CD4-positive, alpha-beta memory T cell (primary cell): ENCODE data around the gene C1GALT1C1L. TPM values are rescaled to one million over a fixed set of nuclear protein-coding genes. Genes with fewer than 3 reads are reported as not detected.
"Not testable (repeated sequence)": the region's sequence is repeated elsewhere in the genome, so short reads cannot be mapped to it uniquely, and the experiment has no call there.

Source experiments
- CTCF ChIA-PET: fragments of 350-600 bp; sonication (Branson Sonifier 250); formaldehyde crosslinking; loops from one replicate; lab custom pipeline; 2021; ENCODE audit warnings: inconsistent platforms; ENCODE audit not compliant: partially characterized antibody; lab: Charles Lee
- POLR2A ChIA-PET: fragments of 350-600 bp; sonication (Branson Sonifier 250); formaldehyde crosslinking; loops from one replicate; lab custom pipeline; 2021; ENCODE audit not compliant: partially characterized antibody; lab: Charles Lee
- DNase-seq, 5 donors: peaks; one replicate each; pipeline versions ENCODE4 v3.0.0 to v3.0.0-alpha.2; 2020 to 2022; ENCODE audit warnings: mixed read lengths in 1 of 5
- H3K27ac ChIP-seq: one replicate; pipeline ENCODE4 v1.7.0; 2013; ENCODE audit warnings: low read depth, low read length
- H3K27me3 ChIP-seq: 2 replicates; pipeline ENCODE4 v1.7.0; 2013; ENCODE audit warnings: mild to moderate bottlenecking, low read length, moderate library complexity; ENCODE audit not compliant: insufficient read depth
- H3K36me3 ChIP-seq: 2 replicates; pipeline ENCODE4 v1.7.0; 2013; ENCODE audit warnings: mild to moderate bottlenecking, low read length, moderate library complexity; ENCODE audit not compliant: insufficient read depth
- H3K4me1 ChIP-seq: 2 replicates; pipeline ENCODE4 v1.7.0; 2013; ENCODE audit warnings: mild to moderate bottlenecking, low read length, moderate library complexity; ENCODE audit not compliant: insufficient read depth
- H3K4me3 ChIP-seq, 2 donors: one replicate each; pipeline ENCODE4 v1.7.0; 2013; ENCODE audit warnings: low read length in 2 of 2, mild to moderate bottlenecking in 1 of 2
- H3K9me3 ChIP-seq, 2 donors: one replicate each; pipeline ENCODE4 v1.7.0; 2013; ENCODE audit warnings: low read length in 2 of 2, control low read depth in 1 of 2; ENCODE audit not compliant: control insufficient read depth in 1 of 2
- H3K27ac Mint-ChIP-seq, 7 donors: one replicate each; pipeline ENCODE4 v1.8.0; 2020 to 2021; ENCODE audit warnings: mixed read lengths in 7 of 7, mild to moderate bottlenecking in 6 of 7, inconsistent platforms in 3 of 7, moderate library complexity in 3 of 7
- H3K27me3 Mint-ChIP-seq, 2 donors: one replicate each; pipeline ENCODE4 v1.8.0; 2020 to 2021; ENCODE audit warnings: mixed read lengths in 2 of 2
- H3K36me3 Mint-ChIP-seq, 2 donors: one replicate each; pipeline ENCODE4 v1.8.0; 2020 to 2021; ENCODE audit warnings: mixed read lengths in 2 of 2, inconsistent platforms in 1 of 2, mild to moderate bottlenecking in 1 of 2
- H3K4me1 Mint-ChIP-seq, 4 donors: one replicate each; pipeline ENCODE4 v1.8.0; 2020 to 2021; ENCODE audit warnings: mixed read lengths in 4 of 4, mild to moderate bottlenecking in 1 of 4
- H3K4me3 Mint-ChIP-seq, 8 donors: one replicate each; pipeline ENCODE4 v1.8.0; 2020 to 2021; ENCODE audit warnings: mixed read lengths in 8 of 8, mild to moderate bottlenecking in 7 of 8, moderate library complexity in 6 of 8, inconsistent platforms in 3 of 8
- H3K9me3 Mint-ChIP-seq, 8 donors: one replicate each; pipeline ENCODE4 v1.8.0; 2020 to 2021; ENCODE audit warnings: mixed read lengths in 8 of 8, mild to moderate bottlenecking in 5 of 8, inconsistent platforms in 3 of 8, moderate library complexity in 1 of 8
- intact Hi-C: fragments of 100-400 bp; cut with micrococcal nuclease; formaldehyde crosslinking; loops from one replicate; pipeline ENCODE4 v1.15.1; 2023
- polyA plus RNA-seq, 2 donors: library from polyadenylated mRNA; unstranded; fragments of 300-500 nt; fragmentation: Illumina TruSeq; gene quantifications; one replicate each; pipeline ENCODE4 v1.2.3, GENCODE V29; 2021
- total RNA-seq, 2 experiments: library from RNA; stranded (reverse); gene quantifications; one replicate each; pipeline ENCODE4 v1.2.3, GENCODE V29; 2021

Gene C1GALT1C1L
- total and polyA plus RNA-seq, 4 experiments from 2014 or later: not detected

GRCh38 chr2:43698140-43698539 lies 21.9 kb upstream of the C1GALT1C1L start:
- H3K36me3 Mint-ChIP-seq, DNase-seq, H3K27me3 ChIP-seq, intact Hi-C loops, H3K4me3 ChIP-seq, H3K4me3 Mint-ChIP-seq, H3K36me3 ChIP-seq, H3K4me1 ChIP-seq, H3K27ac Mint-ChIP-seq, H3K9me3 Mint-ChIP-seq, H3K27ac ChIP-seq, H3K4me1 Mint-ChIP-seq, H3K27me3 Mint-ChIP-seq, CTCF ChIA-PET, H3K9me3 ChIP-seq, POLR2A ChIA-PET: not testable (repeated sequence)

DNA sequence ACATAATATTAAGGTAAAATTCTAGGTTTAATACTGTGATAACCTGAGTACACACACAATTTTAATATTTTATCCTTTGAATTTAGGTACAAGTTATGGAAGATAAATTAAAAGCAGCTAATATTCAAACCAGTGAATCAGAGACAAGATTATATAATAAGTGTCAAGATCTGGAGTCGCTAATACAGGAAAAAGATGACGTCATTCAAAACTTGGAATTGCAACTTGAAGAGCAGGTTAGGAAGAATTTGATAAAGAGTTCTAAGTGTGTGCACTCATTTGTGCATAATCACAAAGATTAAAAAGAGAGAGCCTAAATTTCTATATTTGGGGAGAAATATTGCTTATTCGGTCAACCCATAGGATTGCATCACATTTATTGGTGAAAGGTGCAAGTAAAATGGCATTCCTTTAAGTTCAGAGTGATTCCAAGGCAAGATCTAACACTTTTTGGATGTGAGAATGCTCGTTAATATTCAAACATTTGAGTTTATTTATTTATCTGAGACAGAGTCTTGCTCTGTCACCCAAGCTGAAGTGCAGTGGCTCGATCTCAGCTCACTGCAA lies 16.3 kb upstream of the C1GALT1C1L start:
- H3K36me3 ChIP-seq: no peaks in the 10 kb centered on the region
- H3K27me3 ChIP-seq: no peaks in the 10 kb centered on the region
- no peak overlapping the region for H3K4me3 ChIP-seq
- no peak overlapping the region for H3K27ac ChIP-seq
- ChIA-PET POLR2A (no interaction called here), CTCF (no interaction called here)
- Mint-ChIP-seq H3K27ac (no peak overlapping the region), H3K4me3 (no peak overlapping the region), H3K9me3 (peaks cover 0 to 2% (median 0%) of the 10 kb centered on the region in 8 donors), H3K27me3 (peaks cover 4 to 10% of the 10 kb centered on the region in 2 donors), H3K4me1 (no peaks in the 10 kb centered on the region), H3K36me3 (no peaks in the 10 kb centered on the region)
- H3K4me1 ChIP-seq: no peaks in the 10 kb centered on the region
- intact Hi-C loops: no loop called here
- DNase-seq: no peak
- no peaks in the 10 kb centered on the region for H3K9me3 ChIP-seq

DNA sequence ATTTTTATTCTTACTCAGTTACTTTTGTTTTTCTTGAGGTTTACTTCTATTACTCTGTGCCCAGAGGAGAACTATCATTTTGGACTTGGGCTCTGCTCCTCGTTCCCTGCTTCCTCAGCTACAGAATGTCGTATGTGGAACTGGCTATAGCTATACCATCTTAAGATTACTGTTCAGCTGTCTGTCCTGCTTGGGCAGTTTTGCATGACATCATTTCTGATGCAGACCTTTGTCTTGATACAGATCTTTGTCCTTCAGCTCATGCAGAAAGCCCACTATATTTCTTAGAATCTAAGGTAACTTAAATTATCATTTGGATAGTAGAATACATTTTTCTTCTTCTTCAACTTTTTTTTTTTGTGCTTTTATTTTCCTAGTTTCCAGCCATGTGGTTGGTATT lies 13.8 kb upstream of the C1GALT1C1L start:
- Histone ChIP-seq H3K27ac (no peak overlapping the region), H3K9me3 (no peaks in the 10 kb centered on the region), H3K36me3 (no peaks in the 10 kb centered on the region), H3K4me3 (no peak overlapping the region), H3K27me3 (no peaks in the 10 kb centered on the region), H3K4me1 (no peaks in the 10 kb centered on the region)
- Mint-ChIP-seq H3K4me3 (no peak overlapping the region), H3K9me3 (peaks cover 0 to 2% (median 0%) of the 10 kb centered on the region in 8 donors), H3K4me1 (no peaks in the 10 kb centered on the region), H3K36me3 (no peaks in the 10 kb centered on the region), H3K27me3 (peaks cover 4 to 8% of the 10 kb centered on the region in 2 donors), H3K27ac (no peak overlapping the region)
- CTCF ChIA-PET: no interaction called here
- DNase-seq: no peak
- POLR2A ChIA-PET: no interaction called here
- intact Hi-C loops: no loop called here

- H3K36me3 Mint-ChIP-seq: no peaks in the 10 kb centered on the region
- POLR2A ChIA-PET: no interaction called here
- DNase-seq: no peak
- intact Hi-C loops: no loop called here
- Histone ChIP-seq H3K27me3 (no peaks in the 10 kb centered on the region), H3K4me1 (no peaks in the 10 kb centered on the region), H3K9me3 (no peaks in the 10 kb centered on the region), H3K27ac (no peak overlapping the region), H3K4me3 (no peak overlapping the region), H3K36me3 (no peaks in the 10 kb centered on the region)
- H3K4me3 Mint-ChIP-seq: no peak overlapping the region
- H3K4me1 Mint-ChIP-seq: no peaks in the 10 kb centered on the region
- CTCF ChIA-PET: interaction anchor here (0.6 kb wide), 1 partner anchor 905 kb away, joined by 3 read pairs; no protein-coding TSS in a partner anchor
- H3K27me3 Mint-ChIP-seq: peaks cover 4 to 15% of the 10 kb centered on the region in 2 donors
- H3K9me3 Mint-ChIP-seq: peaks cover 0 to 2% (median 0%) of the 10 kb centered on the region in 8 donors
- no peak overlapping the region for H3K27ac Mint-ChIP-seq
Measured at GRCh38 chr2:43685357-43685756, 9.1 kb upstream of the C1GALT1C1L start.

DNA sequence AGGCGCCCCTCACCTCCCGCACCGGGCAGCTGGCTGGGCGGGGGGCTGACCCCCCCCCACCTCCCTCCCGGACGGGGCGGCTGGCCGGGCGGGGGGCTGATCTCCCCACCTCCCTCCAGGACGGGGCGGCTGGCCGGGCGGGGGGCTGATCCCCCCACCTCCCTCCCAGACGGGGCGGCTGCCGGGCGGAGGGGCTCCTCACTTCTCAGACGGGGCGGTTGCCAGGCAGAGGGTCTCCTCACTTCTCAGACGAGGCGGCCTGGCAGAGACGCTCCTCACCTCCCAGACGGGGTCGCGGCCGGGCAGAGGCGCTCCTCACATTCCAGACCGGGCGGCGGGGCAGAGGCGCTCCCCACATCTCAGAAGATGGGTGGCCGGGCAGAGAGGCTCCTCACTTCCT lies 1.6 kb upstream of the C1GALT1C1L start:
- intact Hi-C loops, DNase-seq, POLR2A ChIA-PET, H3K27ac ChIP-seq, CTCF ChIA-PET, H3K4me1 ChIP-seq, H3K27ac Mint-ChIP-seq, H3K4me3 ChIP-seq, H3K36me3 Mint-ChIP-seq, H3K9me3 ChIP-seq, H3K27me3 ChIP-seq, H3K4me1 Mint-ChIP-seq, H3K4me3 Mint-ChIP-seq, H3K36me3 ChIP-seq: not testable (repeated sequence)
- Mint-ChIP-seq H3K9me3 (peaks cover 0 to 10% (median 2%) of the 10 kb centered on the region in 8 donors), H3K27me3 (peaks cover 13 to 22% of the 10 kb centered on the region in 2 donors)

- no peak overlapping the region for H3K4me3 ChIP-seq
- POLR2A ChIA-PET: no interaction called here
- H3K4me3 Mint-ChIP-seq: peak overlapping the region in 6 of 8 donors; percentile 1 to 75 (median 52)
Measured at GRCh38 chr2:43675646-43676321, 445 bp downstream of the C1GALT1C1L start.

DNA sequence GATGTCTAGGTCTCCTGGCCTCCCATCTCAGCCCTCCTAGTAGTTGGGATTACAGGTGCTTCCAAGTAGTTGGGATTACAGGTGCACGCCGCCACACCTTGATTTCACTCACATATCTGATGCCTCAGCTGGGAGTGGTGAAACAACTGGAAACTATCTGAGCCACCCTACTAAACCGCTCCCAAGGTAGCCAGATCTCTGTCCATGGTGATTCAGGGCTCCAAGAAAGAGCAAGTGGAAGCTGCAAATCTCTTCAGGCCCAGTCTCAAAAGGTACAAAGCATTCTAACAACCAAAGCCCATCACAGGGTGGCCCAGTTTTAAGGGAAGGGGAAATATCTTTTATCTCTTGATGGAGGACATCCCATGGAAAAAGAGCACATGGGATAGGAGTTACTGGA lies 19.0 kb downstream of the C1GALT1C1L start:
- H3K27ac Mint-ChIP-seq: no peak overlapping the region
- peaks cover 5 to 10% of the 10 kb centered on the region in 2 donors for H3K27me3 Mint-ChIP-seq
- H3K36me3 ChIP-seq: no peaks in the 10 kb centered on the region
- DNase-seq: no peak
- H3K27ac ChIP-seq: no peak overlapping the region
- peaks cover 0 to 4% (median under 1%) of the 10 kb centered on the region in 8 donors for H3K9me3 Mint-ChIP-seq
- no peaks in the 10 kb centered on the region for H3K36me3 Mint-ChIP-seq
- CTCF ChIA-PET: no interaction called here
- intact Hi-C loops: no loop called here
- no peak overlapping the region for H3K4me3 Mint-ChIP-seq
- H3K9me3 ChIP-seq: no peaks in the 10 kb centered on the region
- H3K4me1 Mint-ChIP-seq: no peaks in the 10 kb centered on the region
- no peak overlapping the region for H3K4me3 ChIP-seq
- POLR2A ChIA-PET: no interaction called here
- no peaks in the 10 kb centered on the region for H3K4me1 ChIP-seq
- H3K27me3 ChIP-seq: no peaks in the 10 kb centered on the region

More at GRCh38 chr2:43675646-43676321, 445 bp downstream of the C1GALT1C1L start:
- Histone ChIP-seq H3K36me3 (no peaks in the 10 kb centered on the region), H3K4me1 (no peaks in the 10 kb centered on the region), H3K27ac (no peak overlapping the region), H3K27me3 (no peaks in the 10 kb centered on the region), H3K9me3 (no peaks in the 10 kb centered on the region)
- intact Hi-C loops: no loop called here
- Mint-ChIP-seq H3K9me3 (peaks cover 0 to 20% (median 17%) of the 10 kb centered on the region in 8 donors), H3K4me1 (peaks cover 0 to 5% (median 1%) of the 10 kb centered on the region in 4 donors), H3K27me3 (peaks cover 15 to 23% of the 10 kb centered on the region in 2 donors), H3K27ac (no peak overlapping the region), H3K36me3 (peaks cover 2 to 11% of the 10 kb centered on the region in 2 donors)
- CTCF ChIA-PET: no interaction called here
- DNase-seq: no peak
